GM18517 (cell line): Measurements from ENCODE around the gene SLC22A15.
"Not testable (repeated sequence)": the region's sequence is repeated elsewhere in the genome, so short reads cannot be mapped to it uniquely, and the experiment has no call there.

Experiments
- ATAC-seq: cut with Tn5 transposase; IDR thresholded peaks from one replicate; pipeline ENCODE4 v1.9.1; 2021; ENCODE audit warnings: mild to moderate bottlenecking, moderate library complexity; ENCODE audit not compliant: unreplicated experiment

Gene SLC22A15

DNA sequence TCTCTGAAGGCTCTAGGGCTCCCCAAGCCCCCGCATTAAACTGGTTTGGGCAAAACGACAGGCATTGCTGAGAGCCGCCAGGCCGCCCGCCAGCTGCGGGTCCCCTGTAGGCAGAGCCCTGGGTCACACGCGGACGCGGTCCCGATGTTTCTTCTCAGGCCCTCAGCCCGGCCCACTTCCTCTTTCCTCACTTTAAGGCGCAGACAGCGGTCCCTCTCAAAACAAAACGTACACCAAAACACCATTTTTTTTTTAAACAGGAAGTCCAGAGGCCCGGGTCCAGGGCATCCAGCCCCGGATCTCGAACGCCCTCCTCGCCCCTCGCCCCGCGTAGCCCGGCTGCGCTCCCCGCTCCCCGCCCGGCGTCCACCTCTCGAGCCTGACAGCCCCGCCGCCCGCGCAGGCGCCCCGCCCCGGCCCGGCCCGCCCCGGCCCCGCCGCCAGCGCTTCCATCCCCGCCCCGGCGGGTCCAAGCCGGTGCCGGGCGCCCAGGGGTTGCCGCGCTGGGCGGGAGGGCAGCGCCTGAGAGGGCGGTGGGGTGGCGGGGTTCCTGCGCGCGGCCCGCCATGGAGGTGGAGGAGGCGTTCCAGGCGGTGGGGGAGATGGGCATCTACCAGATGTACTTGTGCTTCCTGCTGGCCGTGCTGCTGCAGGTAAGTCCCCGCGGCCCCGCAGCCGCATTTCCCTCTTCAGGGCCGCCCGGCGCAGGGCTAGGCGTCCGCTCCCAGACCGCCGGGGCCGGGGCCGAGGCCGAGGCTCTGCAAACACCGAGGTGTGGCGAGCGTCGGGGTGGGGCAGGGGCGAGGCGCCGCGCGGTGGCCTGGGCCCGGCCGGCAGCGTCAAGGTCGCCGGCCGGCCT, at the start of gene SLC22A15:
Gene SLC22A15 (plus strand): TSS at position 452 of the 859 bp plus-strand sequence. CDS start 115 bp downstream, at position 567.
- peak; percentile 78 for ATAC-seq

DNA sequence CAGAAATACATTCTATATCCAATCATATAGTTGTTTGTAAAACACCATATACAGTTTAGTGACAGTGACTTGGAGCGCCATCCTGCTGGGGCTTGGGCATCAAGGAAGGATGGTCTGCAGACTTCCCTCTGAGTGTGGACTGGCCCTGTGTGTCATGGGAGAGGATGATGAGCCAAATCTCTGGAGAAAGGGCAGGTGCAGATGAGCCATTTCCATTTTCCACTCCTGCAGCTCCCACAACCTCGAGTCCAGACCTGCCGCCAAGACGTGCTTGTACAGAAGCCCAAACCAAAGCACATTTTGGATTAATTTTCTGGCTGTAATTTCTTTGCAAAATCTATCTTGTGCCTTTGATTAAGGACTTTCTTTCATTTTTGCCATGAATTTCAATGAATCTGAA, 48.3 kb upstream of the SLC22A15 start:
- no peak for ATAC-seq

DNA sequence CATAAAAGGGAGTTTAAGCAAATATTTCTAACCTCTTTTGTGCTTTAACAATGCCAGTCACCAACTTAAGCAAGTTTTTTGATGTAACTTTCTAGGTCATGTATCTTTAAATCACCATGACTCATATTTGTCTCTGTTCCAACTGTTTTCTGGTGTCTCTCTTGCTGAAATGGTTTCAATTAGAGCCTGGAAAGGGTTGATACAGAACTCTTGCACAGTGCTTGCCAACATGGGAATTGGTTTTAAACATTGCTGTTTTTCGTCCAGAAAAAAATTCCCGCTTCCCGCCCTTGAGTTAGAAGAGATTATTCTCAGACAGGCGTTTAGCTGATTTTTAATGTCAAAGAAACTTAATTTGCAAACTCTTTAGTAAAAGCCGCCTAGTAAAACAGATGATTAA, 46.4 kb upstream of the SLC22A15 start:
- ATAC-seq, result no peak

DNA sequence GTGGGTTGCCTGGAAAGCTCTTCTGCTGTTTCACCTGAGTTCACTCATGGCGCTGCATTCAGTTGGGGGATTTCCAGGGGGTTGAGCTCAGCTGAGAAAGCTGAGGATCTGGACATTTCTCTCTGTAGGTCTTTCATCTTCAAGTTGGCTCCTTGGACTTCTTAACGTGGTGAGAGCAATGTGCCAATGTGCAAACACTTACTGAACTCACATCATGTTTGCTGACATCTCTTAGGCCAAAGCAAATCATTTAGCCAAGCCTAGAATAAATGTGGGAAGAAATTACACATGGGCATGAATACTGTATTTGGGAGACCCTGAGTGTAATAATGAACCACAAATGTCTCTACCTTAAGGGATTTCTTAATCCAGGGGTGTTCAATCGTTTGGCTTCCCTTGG, 42.7 kb upstream of the SLC22A15 start:
- no peak for ATAC-seq

DNA sequence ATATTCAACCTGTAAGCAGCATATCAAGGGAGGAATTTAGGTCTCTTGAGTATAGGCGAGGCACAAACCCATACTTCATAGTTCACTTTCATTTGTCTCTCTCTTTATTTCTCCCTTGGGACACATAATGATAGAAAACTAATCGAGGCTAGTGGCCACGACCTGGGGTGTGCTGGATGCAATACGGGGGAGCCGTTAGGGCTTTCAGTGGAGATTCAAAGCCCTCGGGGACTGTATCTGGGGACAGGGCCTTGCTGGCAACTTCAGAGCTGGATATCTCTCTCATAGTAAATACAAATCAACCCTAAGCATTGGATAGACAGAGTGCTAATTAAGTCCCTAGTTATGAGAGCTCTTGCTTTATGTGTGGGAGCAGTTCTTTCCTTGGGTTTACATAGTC, 36.9 kb upstream of the SLC22A15 start:
- ATAC-seq, result no peak

DNA sequence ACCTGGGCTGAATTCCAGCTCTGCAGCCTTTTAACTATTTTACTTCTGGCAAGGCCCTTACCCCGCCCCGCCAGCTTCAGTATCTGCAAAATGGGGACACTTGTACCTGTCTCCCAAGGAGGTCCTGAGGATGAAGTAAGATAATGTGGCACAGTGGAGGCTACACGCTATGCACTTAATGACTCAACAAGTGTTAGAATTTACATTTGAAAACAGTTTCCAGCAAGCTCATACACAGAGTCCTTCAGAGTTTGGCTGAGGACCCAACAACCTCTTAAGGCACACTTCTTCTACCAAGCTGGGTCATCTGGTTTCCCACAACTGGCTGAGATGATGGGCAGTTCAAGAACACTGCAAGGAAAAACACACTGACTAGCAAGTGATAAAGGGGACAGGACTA, 30.2 kb upstream of the SLC22A15 start:
- ATAC-seq, result no peak

DNA sequence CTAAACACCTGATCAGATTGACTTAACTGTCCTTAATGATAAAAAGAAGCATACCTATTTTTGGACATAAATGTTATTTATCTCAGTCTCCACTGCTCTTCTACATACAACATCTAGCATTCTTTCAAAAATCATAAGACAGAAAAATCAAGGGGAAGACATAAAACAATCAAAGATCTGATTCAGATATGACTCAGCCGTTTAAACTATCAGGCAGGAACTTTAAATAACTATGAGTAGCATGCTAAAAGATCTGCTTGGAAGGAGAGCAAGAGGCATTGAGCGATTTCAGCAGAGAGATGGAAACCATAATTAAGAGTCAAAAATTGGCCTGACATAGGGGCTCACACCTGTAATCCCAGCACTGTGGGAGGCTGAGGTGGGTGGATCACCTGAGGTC, 27.2 kb upstream of the SLC22A15 start:
- no peak for ATAC-seq

DNA sequence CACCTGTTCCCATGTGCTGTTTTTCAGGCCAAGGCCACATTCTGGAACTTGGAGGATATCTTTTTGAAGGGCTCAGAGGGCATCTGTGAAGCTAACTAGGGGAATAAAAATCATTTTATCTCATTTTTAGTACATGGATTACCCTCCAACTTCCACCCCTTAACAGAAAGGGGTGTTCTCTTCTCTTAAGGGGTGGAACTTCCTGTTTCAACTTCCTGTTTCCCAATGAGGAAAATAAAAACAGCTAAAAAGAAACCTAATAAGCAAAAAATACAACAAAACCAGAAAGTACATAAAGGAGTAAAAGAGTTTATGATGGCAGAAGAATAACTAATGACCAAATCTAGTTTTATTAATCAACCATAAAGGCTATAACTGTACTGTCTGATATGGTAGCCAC, 24.8 kb upstream of the SLC22A15 start:
- no peak for ATAC-seq

DNA sequence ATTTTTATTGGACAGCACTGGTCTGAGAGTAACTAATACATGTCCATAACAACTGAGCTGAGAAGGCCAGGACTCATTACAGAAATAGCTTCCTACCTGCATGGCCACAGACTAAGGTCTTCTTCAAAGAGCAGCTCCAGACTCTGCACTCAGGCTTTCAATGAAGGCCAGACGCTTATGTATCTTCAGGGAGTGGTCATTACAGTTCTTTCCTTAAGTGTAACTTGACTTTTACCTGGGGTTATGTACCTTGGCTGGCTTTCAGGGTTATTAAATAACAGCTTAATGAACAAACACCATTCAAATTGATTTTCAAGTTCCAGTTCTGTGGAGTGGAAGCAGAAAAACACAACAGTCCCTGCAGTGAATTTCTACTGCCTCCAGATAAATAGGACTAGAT, 23.8 kb upstream of the SLC22A15 start:
- ATAC-seq, result no peak

DNA sequence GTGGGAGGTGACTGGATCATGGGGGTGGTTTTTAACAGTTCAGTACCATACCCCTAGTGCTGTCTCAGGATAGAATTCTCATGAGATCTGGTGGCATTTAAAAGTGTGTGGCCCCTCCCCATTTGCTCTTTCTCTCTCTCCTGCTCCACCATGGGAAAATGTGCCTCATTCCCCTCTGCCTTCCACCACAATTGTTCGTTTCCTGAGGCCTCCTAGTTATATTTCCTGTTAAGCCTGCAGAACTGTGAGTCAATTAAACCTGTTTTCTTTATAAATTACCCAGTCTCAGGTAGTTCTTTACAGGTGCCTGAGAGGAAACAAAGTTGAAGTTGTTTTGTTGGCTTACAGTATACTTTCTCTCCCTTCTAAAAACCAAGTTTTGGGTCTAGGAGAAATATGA, 23.1 kb upstream of the SLC22A15 start:
- no peak for ATAC-seq

DNA sequence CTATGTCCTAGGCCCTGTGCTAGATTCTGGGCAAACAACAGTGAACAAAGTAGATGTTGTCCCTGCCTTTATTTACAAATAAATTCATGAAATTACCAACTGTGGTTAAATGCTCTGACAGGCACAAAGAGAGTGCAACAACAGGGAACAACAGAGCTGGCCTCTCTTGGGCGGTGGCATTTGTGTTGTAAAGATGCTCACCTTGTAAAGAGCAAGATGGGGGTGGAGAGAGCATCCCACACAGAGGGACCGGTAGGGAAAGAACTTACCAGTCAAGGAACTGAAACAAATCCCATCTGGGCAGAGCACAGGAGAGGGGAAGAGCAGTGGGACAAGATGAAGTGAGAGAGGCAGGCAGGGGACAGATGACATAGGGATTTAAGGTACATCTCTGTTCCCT, 21.6 kb upstream of the SLC22A15 start:
- ATAC-seq, result no peak

DNA sequence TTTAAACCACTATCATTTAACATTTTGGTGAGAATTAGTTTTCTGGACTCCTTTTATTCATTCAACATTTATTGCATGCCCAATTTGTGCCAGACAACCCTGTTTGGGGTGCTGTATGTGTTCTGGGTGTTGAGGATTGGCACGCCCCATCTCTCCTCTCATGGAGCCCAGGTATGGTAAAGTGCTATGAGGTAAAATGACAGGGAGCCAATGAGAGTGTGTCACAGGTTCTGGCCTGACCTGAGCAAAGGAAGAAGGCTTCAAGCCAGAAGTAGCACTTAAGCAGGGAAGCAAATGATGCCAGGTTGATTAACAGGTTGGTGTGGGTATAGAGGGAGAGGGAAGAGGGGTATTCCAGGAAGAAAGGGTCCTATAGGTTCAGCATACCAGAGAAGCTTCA, 21.1 kb upstream of the SLC22A15 start:
- no peak for ATAC-seq

DNA sequence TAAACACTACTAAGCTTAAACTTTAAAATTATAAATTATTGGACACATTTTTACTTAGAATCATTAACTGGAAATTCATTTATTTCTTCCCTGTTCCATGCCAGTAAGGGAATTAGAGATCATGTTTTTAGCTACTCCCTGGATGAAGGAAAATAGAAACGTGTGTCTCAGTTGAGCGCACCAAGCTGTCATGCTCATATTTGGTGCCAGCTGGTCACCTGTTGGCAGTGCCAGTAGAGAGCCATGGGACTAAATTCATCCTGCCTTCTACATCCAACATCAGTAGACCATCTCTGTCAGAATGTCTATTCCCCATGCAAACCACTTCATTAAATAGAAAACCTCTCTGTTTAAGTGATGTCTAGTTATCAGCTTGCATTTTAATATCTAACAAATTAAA, 17.4 kb upstream of the SLC22A15 start:
- no peak for ATAC-seq

DNA sequence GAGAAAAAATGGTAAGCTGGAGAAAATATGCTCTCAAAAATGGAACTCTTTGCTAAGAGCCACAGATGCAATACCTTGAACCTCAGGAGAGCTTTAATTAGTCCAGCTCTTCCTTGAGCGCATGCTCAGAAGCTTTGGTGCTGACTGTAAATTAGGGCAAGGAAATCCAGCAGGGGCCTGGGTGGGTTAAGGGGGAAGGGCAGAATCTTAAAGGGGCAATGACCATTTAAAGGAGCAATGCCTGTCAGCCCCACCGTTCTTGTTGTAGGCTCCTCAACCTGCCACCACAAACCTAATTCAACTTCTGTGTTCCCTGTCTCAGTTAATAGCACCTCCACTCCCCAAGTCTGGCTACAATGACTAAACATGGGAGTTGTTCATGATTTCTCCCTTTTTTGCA, 6.8 kb upstream of the SLC22A15 start:
- ATAC-seq, result no peak

DNA sequence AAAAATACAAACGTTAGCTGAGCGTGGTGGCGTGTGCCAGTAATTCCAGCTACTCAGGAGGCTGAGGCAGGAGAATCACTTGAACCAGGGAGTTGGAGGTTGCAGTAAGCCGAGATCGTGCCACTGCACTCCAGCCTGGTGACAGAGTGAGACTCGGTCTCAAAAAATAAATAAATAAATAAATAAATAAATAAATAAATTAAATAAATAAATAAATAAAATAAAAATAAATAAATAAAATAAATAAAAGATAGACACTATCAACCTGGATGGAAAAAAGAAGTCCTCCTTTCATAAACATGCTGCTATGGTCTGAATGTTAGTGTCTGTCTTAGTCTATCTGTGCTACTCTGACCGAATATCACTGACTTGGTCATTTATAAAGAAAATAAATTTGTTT, 4.5 kb upstream of the SLC22A15 start:
- not testable (repeated sequence) for ATAC-seq

DNA sequence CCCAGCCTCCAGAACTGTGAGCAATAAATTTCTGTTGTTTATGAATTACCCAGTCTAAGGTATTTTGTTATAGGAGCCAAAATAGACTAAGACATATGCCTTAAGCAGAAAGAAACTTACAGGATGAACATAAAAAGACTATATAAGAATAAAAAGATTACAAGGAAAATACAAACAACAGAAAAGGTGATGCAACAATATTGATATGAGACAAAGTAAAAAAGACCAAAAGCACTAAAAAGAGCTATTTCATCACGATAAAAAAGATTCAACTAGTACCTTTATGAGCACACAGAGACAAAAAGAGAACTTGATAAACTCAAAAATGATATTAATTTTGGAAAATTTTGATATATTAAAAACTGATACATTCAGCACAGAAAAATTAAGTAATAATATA, 3.2 kb upstream of the SLC22A15 start:
- no peak for ATAC-seq

DNA sequence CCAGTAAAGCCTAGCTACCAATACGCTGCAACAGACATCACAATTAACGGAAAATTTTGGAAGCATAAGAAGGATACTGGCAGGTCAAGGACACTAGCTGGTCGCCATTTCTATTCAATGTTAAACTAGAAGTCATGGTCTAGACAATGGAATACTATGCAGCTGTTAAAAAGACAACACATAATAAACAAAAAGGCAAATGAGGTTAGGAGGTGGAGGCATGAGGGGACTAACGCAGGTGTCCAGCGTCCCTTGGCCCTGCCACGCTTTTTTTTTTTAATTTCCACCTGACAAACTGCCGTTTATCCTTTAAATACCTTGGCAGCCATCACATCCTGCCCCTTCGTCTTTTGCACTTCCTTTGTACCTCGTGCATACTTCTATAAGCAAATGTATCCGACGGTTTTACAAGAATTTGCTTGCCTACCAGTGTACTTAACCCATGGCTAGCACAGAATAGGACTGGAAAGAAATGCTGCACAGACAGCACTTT, 698 bp upstream of the SLC22A15 start:
- no peak for ATAC-seq

DNA sequence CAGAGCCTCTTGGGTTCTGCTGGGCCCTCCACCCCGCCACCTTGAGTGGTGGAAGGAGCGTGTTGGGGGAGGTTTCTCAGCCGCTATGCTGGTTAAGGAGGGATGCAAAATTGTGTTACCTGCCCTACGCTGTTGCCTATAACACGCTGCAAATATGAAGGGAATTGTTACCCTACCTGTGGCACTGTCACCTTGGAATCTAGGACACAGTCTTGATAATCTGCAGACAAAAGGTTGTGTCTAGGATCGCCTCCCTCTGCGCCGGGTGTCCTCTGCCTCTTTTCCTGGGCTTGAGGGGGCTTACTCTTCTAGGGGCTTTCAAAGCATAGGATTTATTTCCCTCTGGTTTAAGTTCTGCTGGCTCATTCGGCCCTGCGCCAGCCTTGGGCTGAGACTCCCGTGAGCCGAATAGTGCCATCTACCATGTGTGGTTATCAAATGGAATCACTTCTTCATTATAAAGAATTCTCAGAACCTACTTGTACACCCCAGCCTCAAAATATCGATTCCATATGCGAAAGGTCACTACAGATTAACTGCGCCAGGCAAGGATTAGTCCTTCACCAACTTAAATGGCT, 697 bp downstream of the SLC22A15 start:
- ATAC-seq, result no peak

DNA sequence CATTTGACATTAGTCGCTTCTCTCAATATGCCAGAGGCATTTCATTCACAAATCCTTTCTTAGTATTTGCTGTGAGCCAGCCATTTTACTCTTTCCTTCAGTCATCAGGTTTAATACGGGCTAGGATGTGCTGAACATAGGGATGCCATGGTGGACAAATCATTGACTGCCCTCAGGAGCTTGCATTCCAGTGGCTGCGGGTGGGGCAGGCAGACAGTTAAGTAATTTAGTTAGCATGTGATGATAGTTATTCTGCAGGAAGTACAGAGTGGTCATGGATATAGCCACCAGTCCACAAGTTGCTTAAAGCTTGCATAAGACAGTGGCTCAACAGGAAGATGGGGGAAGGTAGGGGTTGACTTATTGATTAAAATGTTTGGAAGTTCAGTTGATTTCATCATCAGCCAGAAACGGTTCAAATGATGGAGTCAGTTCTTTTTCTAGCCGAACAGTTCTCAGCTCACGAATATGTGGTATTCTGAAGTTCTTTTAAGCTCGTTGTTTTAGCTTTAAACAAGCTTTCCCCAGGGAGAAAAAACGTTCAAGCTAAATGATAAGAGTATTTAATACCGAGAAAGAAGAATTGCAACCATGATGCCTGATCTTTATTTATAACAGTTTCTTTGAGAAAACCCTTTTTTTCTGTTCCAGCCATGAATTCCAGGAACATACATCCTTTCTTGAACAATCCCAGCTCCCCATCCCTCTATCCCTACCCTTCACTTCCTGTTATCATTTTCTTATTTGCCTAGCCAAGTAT, 1.4 kb downstream of the SLC22A15 start:
- no peak for ATAC-seq

DNA sequence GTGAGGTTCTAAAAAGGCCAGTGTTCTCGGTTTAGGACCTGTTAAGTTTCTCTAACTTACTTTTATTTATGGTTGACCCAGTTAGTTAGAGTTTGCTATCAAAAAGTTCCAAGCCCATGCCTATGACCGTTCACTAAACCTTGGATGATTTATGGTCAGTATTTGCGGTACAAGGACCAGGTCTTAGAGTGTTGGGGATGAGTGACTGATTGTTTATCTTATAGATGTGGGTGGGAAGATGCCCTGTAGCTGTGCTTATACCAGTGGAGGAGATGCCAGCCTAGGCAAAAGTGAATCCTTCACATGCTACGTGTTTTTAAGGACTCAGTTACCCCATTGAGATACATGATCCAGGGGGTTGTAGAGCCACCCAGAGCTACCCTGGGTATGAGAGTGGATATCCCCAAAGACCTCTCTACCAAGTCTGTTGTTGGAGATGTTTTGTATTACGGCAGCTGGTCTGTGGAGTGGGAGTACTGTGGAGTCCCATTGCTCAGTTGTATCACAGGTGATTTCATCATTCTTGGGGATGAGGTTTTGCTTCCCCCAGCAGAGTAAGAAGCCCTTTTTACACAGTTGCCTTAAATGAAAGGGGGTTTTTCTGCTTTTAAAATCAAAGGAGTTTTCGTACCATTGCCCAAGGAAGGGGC, 2.1 kb downstream of the SLC22A15 start:
- ATAC-seq, result no peak

DNA sequence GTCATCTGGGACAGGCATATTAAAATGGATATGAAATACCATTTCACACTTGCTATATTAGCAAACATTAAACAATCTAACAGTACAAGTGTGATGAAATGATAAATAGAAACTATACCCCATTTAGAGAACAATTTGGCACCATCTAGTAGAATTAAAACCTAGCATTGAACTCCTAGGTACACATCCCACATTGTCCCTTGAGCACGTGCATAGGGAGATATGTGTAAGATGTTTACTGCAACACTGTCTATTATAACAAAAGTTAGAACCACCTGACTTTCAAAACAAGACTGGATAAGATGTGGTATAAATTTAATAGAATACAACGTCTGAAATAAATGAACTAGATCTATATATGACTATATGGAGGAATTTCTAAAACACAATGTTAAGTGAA, 3.8 kb downstream of the SLC22A15 start:
- no peak for ATAC-seq
